ENCODE measurements around the gene ADGRF3.
"Not testable (repeated sequence)": the region's sequence is repeated elsewhere in the genome, so short reads cannot be mapped to it uniquely, and the experiment has no call there.

The ADGRF3 gene, protein sequence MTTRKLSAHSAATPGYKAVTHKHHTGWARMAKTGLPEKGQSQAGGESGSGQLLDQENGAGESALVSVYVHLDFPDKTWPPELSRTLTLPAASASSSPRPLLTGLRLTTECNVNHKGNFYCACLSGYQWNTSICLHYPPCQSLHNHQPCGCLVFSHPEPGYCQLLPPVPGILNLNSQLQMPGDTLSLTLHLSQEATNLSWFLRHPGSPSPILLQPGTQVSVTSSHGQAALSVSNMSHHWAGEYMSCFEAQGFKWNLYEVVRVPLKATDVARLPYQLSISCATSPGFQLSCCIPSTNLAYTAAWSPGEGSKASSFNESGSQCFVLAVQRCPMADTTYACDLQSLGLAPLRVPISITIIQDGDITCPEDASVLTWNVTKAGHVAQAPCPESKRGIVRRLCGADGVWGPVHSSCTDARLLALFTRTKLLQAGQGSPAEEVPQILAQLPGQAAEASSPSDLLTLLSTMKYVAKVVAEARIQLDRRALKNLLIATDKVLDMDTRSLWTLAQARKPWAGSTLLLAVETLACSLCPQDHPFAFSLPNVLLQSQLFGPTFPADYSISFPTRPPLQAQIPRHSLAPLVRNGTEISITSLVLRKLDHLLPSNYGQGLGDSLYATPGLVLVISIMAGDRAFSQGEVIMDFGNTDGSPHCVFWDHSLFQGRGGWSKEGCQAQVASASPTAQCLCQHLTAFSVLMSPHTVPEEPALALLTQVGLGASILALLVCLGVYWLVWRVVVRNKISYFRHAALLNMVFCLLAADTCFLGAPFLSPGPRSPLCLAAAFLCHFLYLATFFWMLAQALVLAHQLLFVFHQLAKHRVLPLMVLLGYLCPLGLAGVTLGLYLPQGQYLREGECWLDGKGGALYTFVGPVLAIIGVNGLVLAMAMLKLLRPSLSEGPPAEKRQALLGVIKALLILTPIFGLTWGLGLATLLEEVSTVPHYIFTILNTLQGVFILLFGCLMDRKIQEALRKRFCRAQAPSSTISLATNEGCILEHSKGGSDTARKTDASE

GRCh38 chr2:26346454-26347053 lies at the start of gene ADGRF3:
TSS of gene ADGRF3 (minus strand) at chr2:26346789. CDS start at chr2:26346234, 555 bp downstream.
- no peak for DNase-seq

GRCh38 chr2:26395394-26395793 lies 48.8 kb upstream of the ADGRF3 start:
- DNase-seq, result no peak

DNA sequence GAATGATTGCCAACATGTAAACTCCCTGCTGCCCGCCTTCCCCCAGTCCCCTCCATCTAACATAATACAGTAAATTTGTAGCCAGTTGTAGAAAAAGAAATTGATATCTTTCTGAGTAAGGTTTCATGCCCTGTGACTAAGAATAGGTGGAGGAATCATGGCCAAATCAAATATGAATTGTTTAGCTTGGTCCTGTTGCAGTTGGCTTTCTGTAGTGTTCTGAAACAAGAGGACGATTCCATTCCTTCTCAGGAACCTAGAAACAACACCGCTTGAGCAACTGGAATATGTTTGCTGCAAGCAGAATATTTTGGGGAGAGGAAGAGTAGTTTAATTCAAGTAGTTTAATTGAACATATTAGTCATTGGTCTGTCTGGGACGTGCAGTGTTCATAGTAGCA lies 48.1 kb upstream of the ADGRF3 start:
- no peak for DNase-seq

- no peak for DNase-seq
These were observed 40.6 kb upstream of the ADGRF3 start for GRCh38 chr2:26387189-26387588.

DNA sequence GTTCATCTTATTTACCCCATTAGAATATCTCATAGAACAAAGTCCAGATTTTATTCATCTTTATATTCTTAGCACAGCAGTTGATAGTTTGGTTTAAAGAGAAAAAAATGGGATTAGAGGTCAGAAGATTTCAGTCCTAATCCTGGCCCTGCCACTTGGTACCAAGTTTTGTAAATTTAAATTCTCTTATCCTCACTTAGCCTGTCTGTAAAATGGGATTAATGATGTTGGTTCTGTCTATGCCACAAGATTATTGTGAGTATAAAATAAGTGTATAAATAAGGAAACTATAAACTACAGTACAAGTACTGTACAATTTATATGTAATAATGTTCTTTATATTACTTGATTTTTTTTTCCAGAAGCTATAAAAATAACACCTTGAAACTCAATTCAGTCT lies 38.0 kb upstream of the ADGRF3 start:
- DNase-seq, result no peak

GRCh38 chr2:26384183-26384582 lies 37.6 kb upstream of the ADGRF3 start:
- no peak for DNase-seq

DNA sequence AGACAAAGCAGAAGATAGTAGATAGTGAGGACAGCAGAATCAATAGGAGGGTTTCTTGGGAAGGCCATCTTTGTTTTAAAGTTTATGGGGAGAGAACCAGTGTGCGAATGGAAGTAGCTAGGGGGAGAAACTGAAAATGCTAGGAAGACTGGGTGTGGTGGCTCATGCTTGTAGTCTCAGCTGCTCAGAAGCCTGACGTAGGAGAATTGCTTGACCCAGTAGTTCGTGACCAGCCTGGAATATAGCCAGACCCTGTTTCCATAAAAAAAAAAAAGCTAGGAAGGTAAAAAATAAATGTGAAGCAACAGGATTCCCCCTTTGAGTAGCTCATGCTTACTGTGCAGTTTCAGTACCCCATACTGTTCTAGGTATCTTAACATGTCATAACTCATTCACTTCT lies 36.0 kb upstream of the ADGRF3 start:
- no peak for DNase-seq

DNA sequence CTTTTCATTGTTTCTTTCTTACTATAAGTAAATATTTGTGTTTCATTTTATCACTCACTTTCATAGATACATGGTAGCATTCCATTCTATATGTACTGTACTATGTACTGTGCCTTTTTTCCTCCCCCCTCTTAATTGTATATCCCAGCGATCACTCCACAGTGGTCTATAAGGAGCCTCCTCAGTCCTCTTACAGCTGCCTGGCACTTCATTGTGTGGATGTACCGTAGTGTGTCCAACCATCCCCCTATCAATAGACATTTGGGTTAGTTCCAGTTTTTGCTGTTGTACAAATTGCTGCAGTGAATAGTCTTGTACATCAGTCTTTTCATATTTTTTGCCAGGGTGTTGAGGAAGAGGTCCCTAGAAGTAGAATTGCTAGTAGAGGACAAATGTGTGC lies 33.7 kb upstream of the ADGRF3 start:
- no peak for DNase-seq

GRCh38 chr2:26376799-26377198 lies 30.2 kb upstream of the ADGRF3 start:
- no peak for DNase-seq

DNA sequence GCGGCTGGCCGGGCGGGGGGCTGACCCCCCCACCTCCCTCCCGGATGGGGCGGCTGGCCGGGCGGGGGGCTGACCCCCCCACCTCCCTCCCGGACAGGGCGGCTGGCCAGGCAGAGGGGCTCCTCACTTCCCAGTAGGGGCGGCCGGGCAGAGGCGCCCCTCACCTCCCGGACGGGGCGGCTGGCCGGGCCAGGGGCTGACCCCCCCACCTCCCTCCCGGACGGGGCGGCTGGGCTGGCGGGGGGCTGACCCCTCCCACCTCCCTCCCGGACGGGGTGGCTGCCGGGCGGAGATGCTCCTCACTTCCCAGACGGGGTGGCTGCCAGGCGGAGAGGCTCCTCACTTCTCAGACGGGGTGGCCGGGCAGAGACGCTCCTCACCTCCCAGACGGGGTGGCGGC lies 24.3 kb upstream of the ADGRF3 start:
- DNase-seq, result not testable (repeated sequence)

DNA sequence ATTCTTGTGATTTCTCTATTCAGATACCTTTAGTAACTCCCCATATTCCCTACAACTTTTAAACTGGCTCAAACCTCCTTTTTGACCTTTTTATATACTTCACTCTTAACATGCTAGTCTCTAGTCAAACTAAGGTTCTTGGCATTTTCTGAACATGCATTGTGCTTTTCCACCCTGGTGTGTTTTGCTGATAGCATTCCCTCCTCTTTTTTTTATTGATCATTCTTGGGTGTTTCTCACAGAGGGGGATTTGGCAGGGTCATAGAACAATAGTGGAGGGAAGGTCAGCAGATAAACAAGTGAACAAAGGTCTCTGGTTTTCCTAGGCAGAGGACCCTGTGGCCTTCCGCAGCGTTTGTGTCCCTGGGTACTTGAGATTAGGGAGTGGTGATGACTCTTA lies 23.1 kb upstream of the ADGRF3 start:
- not testable (repeated sequence) for DNase-seq

DNA sequence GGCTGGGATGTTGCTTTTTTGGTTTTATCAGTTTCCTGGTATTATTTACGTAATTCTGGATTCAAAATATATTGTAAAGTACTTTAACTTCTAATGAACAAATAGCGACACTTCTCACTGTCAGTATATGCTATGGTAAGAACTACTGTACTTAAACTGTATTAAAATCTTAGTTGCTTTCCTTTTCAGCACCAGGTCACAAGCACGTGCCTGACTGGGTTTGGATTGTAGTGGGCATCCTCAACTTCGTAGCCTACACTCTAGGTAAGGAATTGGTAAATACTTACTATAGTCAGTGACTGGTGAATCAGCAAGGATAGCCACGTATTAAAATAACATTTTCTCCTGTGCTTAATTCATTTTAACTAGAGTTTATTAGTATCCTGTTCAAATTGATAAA lies 20.4 kb upstream of the ADGRF3 start:
- no peak for DNase-seq

DNA sequence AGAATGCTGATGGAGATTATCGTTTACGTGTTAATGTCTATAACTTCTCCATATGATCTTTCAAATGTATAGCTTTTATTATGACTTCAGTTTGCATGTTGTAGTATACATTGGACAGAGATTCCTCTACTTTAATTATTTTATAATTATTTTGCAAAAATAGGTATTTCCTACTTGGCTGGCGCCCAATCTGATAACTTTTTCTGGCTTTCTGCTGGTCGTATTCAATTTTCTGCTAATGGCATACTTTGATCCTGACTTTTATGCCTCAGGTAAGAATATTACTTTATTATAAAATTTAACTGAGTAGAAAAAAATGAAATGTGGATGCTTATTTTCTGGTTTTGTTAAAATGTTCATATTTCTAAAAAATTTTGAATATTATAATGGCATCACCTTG lies 18.1 kb upstream of the ADGRF3 start:
- no peak for DNase-seq

DNA sequence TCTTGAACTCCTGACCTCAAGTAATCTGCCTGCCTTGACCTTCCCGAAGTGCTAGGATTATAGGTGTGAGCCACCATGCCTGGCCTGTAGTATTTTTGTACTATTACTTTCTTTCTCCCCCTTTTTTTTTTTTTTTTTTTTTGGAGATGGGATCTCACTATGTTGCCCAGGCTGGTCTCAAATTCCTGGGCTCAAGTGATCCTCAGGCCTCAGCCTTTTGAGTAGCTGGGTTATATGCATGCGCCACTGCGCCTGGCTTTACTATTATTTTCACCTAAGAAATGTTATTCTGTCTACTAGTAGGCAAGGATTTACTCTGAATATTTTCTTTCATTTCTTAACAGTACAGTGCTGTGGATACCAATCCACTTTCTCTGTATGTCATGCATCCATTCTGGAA lies 17.4 kb upstream of the ADGRF3 start:
- no peak for DNase-seq

DNA sequence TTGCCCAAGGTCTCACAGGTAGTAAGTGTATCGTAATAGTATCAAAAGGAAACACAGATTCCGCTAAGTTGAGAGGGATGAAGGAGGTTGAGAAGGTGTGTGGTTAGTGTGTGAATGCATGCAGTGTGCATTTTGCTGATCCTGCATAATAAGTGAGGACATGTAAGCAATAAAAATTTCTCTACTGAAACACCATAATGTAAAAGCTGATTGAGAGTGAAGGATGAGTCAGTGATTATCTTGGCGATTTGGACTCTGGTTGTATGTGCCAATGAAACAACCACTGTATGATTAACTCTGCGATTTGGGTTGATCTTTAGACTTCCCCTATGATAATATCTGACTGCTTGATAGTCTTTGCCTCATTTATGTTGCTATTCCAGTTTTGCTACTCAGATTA lies 16.7 kb upstream of the ADGRF3 start:
- no peak for DNase-seq

GRCh38 chr2:26359886-26360473 lies 13.4 kb upstream of the ADGRF3 start:
- no peak for DNase-seq

DNA sequence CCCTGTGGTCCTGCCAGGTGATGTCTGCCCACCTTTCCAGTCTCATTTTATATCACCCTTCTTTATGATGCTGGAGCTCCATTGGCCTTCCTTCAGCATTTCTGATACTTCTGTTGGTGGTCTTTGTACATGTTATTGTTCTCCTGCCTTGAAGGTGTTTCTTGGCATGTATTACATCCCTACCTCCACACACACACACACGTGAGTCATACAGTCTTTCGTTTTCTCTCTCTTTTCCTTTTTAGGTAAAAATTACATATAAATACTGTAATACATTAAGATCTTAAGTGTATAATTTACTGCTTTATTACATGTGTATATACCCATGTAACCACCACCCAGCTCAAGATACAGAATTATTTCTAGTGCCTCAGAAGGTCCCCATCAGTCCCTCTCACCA lies 10.2 kb upstream of the ADGRF3 start:
- no peak for DNase-seq

DNA sequence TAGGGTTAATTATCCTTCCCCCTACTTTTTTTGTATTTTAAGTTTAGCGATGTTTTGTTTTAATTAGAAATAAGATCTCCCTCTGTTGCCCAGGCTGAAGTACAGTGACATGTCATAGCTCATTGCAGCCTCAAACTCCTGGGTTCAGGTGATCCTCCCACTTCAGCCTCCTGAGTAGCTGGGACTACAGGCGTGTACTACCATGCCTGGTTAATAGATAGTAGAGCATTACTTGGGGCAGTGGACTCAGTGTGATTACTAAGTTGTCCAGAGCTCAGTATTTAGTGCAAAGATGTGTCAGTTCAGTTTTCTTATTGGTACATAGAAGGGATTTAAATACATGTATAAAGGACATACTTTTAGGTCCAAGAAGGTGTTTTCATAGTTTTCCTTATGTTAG lies 9.5 kb upstream of the ADGRF3 start:
- no peak for DNase-seq

DNA sequence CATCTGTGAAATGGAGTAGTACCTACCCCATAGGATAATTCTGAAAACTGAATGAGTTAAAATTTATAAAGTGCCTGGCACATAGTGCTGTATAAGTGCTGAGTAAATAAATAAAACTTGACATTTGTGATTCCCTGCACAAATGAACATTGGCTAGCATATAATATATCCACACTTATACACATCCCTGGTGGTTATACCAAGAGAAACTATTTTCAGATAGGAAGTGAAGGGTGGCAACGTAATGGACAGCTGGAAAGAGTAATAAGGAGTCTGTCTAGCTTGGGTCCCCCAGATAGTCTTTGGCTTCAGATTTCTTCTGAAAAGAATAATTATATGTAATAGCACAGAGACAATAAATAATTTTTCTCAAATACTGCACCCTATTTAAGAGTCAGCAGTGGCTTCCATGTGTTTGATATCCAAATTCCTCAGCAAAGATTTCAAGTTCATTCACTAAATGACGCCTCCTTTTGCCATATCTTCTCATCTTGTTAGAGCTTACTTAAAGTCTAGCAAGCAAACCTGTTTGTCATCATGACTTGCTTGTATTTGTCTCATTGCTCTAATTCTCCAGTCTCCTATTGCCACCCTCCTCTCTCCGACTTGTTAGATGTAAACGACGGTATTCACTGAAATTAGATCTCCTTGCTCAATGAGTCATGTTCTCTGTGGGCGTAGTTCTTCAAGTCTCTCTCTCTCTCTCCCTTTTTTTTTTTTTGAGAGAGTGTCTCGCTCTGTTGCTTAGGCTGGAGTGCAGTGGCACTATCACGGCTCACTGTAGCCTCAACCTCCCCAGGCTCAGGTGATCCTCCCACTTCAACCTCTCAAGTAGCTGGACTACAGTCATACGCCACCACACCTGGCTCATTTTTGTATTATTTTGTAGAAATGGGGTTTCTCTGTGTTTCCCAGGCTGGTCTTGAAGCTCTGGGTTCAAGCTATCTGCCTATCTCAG lies 8.7 kb upstream of the ADGRF3 start:
- DNase-seq, result no peak

DNA sequence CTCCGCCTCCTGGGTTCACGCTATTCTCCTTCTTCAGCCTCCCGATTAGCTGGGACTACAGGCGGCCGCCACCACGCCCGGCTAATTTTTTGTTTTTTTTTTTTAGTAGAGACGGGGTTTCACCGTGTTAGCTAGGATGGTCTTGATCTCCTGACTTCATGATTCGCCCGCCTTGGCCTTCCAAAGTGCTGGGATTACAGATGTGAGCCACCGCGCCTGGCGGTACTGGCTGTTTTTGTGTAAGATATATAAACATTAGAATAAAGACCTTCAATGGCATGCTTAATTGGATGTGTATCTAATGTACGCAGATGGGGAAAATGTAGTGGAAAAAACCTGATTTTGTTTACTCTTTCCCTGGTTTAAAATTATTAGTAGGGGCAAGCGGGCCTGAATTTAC lies 7.9 kb upstream of the ADGRF3 start:
- DNase-seq, result not testable (repeated sequence)

GRCh38 chr2:26352892-26353291 lies 6.3 kb upstream of the ADGRF3 start:
- no peak for DNase-seq

Measured in SHP77 treated with DMSO at 0.1 percent for 48 hours (cell line).